Measurements from ENCODE around the gene AKT1. TPM values are rescaled to one million over a fixed set of nuclear protein-coding genes. Genes with fewer than 3 reads are reported as not detected.
"Not testable (repeated sequence)": the region's sequence is repeated elsewhere in the genome, so short reads cannot be mapped to it uniquely, and the experiment has no call there.

Gene AKT1
- total RNA-seq, 1 donor from 2014 or later = 133 TPM

DNA sequence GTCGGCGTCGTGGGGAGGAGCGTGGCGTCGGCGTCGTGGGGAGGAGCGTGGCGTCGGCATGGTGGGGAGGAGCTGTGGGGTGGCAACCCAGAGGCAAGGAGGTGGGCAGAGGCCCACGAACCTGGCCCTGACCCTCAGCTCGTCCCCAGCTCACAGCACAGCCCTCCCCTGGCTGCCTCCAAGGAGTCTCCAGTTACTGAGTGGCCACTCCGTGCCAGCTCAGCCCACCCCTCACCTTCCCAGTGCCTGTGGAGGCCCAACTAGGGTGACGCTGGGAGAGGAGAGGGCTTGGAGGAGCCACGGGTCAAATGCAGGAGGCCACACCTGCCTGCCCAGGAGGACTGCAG is 65.7 kb downstream of the AKT1 start:
- H3K9me3 Mint-ChIP-seq (ENCODE audit: unreplicated experiment) = no peaks in the 10 kb centered on the region
- H3K27ac Mint-ChIP-seq (ENCODE audit: unreplicated experiment) = no peak overlapping the region
- no peak for TF ChIP-seq CTCF (IDR thresholded peaks at IDR 0.05; ENCODE audit: unreplicated experiment)
- peaks cover 18% of the 10 kb centered on the region for H3K27me3 Mint-ChIP-seq (ENCODE audit: unreplicated experiment)
- DNase-seq (ENCODE audit: low spot score) = no peak
- no peak overlapping the region for H3K4me3 Mint-ChIP-seq (ENCODE audit: unreplicated experiment)
- H3K4me1 Mint-ChIP-seq (ENCODE audit: unreplicated experiment) = no peaks in the 10 kb centered on the region
- no peaks in the 10 kb centered on the region for H3K36me3 Mint-ChIP-seq (ENCODE audit: low read depth, unreplicated experiment)

GRCh38 chr14:104729176-104729834 is 66.2 kb downstream of the AKT1 start:
- H3K36me3 Mint-ChIP-seq (ENCODE audit: low read depth, unreplicated experiment); H3K9me3 Mint-ChIP-seq (ENCODE audit: unreplicated experiment); DNase-seq (ENCODE audit: low spot score); H3K4me1 Mint-ChIP-seq (ENCODE audit: unreplicated experiment); H3K27ac Mint-ChIP-seq (ENCODE audit: unreplicated experiment): not testable (repeated sequence)
- Mint-ChIP-seq H3K4me3 (ENCODE audit: unreplicated experiment) (peak overlapping the region; percentile 23), H3K27me3 (ENCODE audit: unreplicated experiment) (peaks cover 18% of the 10 kb centered on the region)

DNA sequence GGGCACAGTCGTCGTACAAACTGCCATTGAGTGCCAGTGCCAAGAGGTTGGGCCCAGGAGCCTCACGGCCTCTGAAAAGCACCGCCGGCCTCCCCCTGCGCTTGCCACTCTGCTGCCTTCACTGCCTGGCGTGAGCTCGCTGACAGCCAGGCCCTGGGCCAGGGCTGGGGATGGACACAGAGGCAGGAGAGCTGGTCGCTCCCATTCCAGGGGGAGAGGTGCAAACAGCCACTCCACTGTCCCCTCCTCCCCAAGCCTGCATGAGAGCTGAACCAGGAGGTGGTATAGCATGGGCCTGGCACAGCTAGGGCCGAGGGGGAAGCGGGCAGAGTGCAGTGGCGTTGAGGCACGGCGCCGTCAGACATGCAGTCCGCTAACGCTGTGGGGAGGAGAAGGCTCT is 66.9 kb downstream of the AKT1 start:
- Mint-ChIP-seq H3K9me3 (ENCODE audit: unreplicated experiment) (no peaks in the 10 kb centered on the region), H3K27me3 (ENCODE audit: unreplicated experiment) (peaks cover 18% of the 10 kb centered on the region), H3K36me3 (ENCODE audit: low read depth, unreplicated experiment) (no peaks in the 10 kb centered on the region), H3K27ac (ENCODE audit: unreplicated experiment) (no peak overlapping the region), H3K4me1 (ENCODE audit: unreplicated experiment) (no peaks in the 10 kb centered on the region), H3K4me3 (ENCODE audit: unreplicated experiment) (peak overlapping the region; percentile 23)
- DNase-seq (ENCODE audit: low spot score) = no peak
- TF ChIP-seq CTCF (IDR thresholded peaks at IDR 0.05; ENCODE audit: unreplicated experiment) = no peak

- peaks cover 2% of the 10 kb centered on the region for H3K4me1 Mint-ChIP-seq (ENCODE audit: unreplicated experiment)
- H3K4me3 Mint-ChIP-seq (ENCODE audit: unreplicated experiment) = peak overlapping the region; percentile 63
- DNase-seq (ENCODE audit: low spot score) = peak; percentile 47
- no peaks in the 10 kb centered on the region for H3K9me3 Mint-ChIP-seq (ENCODE audit: unreplicated experiment)
- peaks cover 20% of the 10 kb centered on the region for H3K27me3 Mint-ChIP-seq (ENCODE audit: unreplicated experiment)
- peaks cover 3% of the 10 kb centered on the region for H3K36me3 Mint-ChIP-seq (ENCODE audit: low read depth, unreplicated experiment)
- H3K27ac Mint-ChIP-seq (ENCODE audit: unreplicated experiment) = no peak overlapping the region
- no peak for TF ChIP-seq CTCF (IDR thresholded peaks at IDR 0.05; ENCODE audit: unreplicated experiment)
Measured at GRCh38 chr14:104726600-104727451, 68.7 kb downstream of the AKT1 start.

DNA sequence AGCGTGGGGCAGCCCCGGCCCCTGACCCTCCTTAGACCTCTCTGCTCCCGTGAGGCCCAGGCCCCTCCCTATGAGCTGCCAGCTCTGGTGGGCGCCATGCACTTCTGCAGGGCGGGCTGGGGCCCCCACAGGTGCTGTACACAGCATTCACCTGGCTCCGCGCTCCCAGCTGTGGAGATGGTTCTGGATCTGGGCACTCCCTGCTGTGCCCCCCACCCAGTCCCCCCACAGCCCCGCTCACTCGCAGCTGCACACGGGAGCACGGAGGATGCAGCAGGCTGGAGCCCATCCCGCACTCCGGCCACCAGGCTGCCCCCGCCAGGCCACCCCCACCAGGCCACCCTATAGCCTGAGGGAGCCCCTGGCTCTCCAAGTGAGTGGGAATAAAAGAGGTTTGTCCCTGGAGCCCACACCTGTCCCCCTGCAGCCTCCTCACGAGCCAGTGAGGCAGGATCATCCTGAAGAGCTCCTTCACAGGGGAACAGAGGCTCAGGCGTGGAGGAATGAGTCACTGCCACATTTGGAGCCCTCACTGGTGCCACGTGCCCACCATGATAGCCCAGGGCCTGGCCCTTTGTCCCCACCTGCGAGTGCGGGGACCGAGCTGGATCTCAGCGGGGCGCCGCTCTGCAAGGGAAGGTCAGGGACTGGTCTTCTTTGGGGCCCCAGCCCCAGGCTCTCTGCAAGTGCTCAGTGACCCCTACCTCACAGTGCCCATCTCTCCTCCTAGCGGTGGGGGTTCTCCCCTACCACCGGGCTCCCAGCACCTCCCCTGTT is 69.6 kb downstream of the AKT1 start:
- Mint-ChIP-seq H3K4me1 (ENCODE audit: unreplicated experiment) (peaks cover 2% of the 10 kb centered on the region), H3K9me3 (ENCODE audit: unreplicated experiment) (no peaks in the 10 kb centered on the region), H3K4me3 (ENCODE audit: unreplicated experiment) (no peak overlapping the region), H3K27me3 (ENCODE audit: unreplicated experiment) (peaks cover 25% of the 10 kb centered on the region), H3K27ac (ENCODE audit: unreplicated experiment) (no peak overlapping the region), H3K36me3 (ENCODE audit: low read depth, unreplicated experiment) (peaks cover 7% of the 10 kb centered on the region)
- no peak for DNase-seq (ENCODE audit: low spot score)
- no peak for TF ChIP-seq CTCF (IDR thresholded peaks at IDR 0.05; ENCODE audit: unreplicated experiment)

All from endothelial cell (in vitro differentiated cells).